HEK293 (cell line): ENCODE measurements around the gene TCF7L2.

Experiments
- CTCF ChIA-PET: fragments of 350-600 bp; formaldehyde crosslinking; extraction: SDS; loops from one replicate; lab custom pipeline; 2021; ENCODE audit warnings: antibody characterized with exemption; lab: Yijun Ruan, JAX
- POLR2A ChIA-PET: fragments of 300-600 bp; formaldehyde crosslinking; extraction: SDS; loops from one replicate; lab custom pipeline; 2020; ENCODE audit warnings: antibody characterized with exemption, inconsistent platforms; lab: Yijun Ruan, JAX
- H3K27ac ChIP-seq: fragments of 200-500 bp; sonication (Bioruptor generic); 2 replicates; pipeline ENCODE4 v1.5.1; 2014; ENCODE audit warnings: low read depth, low read length, control low read depth, inconsistent platforms; ENCODE audit errors: extremely low read depth
- H3K36me3 ChIP-seq, 2 experiments: fragments of 200-500 bp in 1 of 2; sonication (Bioruptor generic) in 1 of 2; 1 replicate in 1 of 2; 2 replicates in 1 of 2; pipeline ENCODE4 v1.5.1; 2014 to 2017; ENCODE audit warnings: inconsistent platforms in 2 of 2, low read length in 2 of 2; ENCODE audit not compliant: control insufficient read depth in 2 of 2, insufficient read depth in 1 of 2
- H3K4me1 ChIP-seq: fragments of 200-500 bp; sonication (Bioruptor generic); 2 replicates; pipeline ENCODE4 v1.5.1; 2014; ENCODE audit warnings: mild to moderate bottlenecking, low read length, inconsistent platforms; ENCODE audit not compliant: control insufficient read depth, insufficient read depth
- H3K4me3 ChIP-seq: 2 replicates; pipeline ENCODE4 v1.5.1; 2011; ENCODE audit warnings: low read depth, mild to moderate bottlenecking, control low read depth, low read length, moderate library complexity
- H3K9me3 ChIP-seq: fragments of 200-500 bp; sonication (Bioruptor generic); 2 replicates; pipeline ENCODE4 v1.5.1; 2014; ENCODE audit warnings: low read depth, low read length, inconsistent platforms; ENCODE audit not compliant: control insufficient read depth, insufficient read depth
- GFI1B ChIP-seq: fragments of 450-650 bp; formaldehyde crosslinking; IDR thresholded peaks from 2 replicates; pipeline ENCODE4 v1.5.1; 2016; ENCODE audit warnings: missing biosample characterization, missing genetic modification characterization
- GLI4 ChIP-seq: fragments of 450-650 bp; formaldehyde crosslinking; IDR thresholded peaks from 2 replicates; pipeline ENCODE4 v1.5.1; 2016; ENCODE audit warnings: missing biosample characterization, missing genetic modification characterization
- GLIS2 ChIP-seq: fragments of 450-650 bp; formaldehyde crosslinking; IDR thresholded peaks from 2 replicates; pipeline ENCODE4 v1.5.1; 2016; ENCODE audit warnings: missing biosample characterization, missing genetic modification characterization
- KLF16 ChIP-seq: fragments of 450-650 bp; formaldehyde crosslinking; IDR thresholded peaks from 2 replicates; pipeline ENCODE4 v1.5.1; 2017; ENCODE audit warnings: missing biosample characterization, missing genetic modification characterization
- ZNF10 ChIP-seq: fragments of 450-650 bp; formaldehyde crosslinking; IDR thresholded peaks from 2 replicates; pipeline ENCODE4 v1.5.1; 2017; ENCODE audit warnings: missing biosample characterization, missing genetic modification characterization
- ZNF133 ChIP-seq: fragments of 450-650 bp; formaldehyde crosslinking; IDR thresholded peaks from 2 replicates; pipeline ENCODE4 v1.5.1; 2016; ENCODE audit warnings: missing biosample characterization, missing genetic modification characterization
- ZNF19 ChIP-seq: fragments of 450-650 bp; formaldehyde crosslinking; IDR thresholded peaks from 2 replicates; pipeline ENCODE4; 2016; ENCODE audit warnings: missing biosample characterization, missing genetic modification characterization, low read depth
- ZNF202 ChIP-seq: fragments of 450-650 bp; formaldehyde crosslinking; IDR thresholded peaks from 2 replicates; pipeline ENCODE4 v1.5.1; 2016; ENCODE audit warnings: missing biosample characterization, missing genetic modification characterization, borderline replicate concordance
- ZNF24 ChIP-seq: fragments of 450-650 bp; formaldehyde crosslinking; IDR thresholded peaks from 2 replicates; pipeline ENCODE4 v1.5.1; 2016; ENCODE audit warnings: missing biosample characterization, missing genetic modification characterization
- ZNF266 ChIP-seq: fragments of 450-650 bp; formaldehyde crosslinking; IDR thresholded peaks from 2 replicates; pipeline ENCODE4 v1.5.1; 2016; ENCODE audit warnings: missing biosample characterization, missing genetic modification characterization, low read depth
- ZNF335 ChIP-seq: fragments of 450-650 bp; formaldehyde crosslinking; conservative IDR thresholded peaks from 2 replicates; pipeline ENCODE4 v1.5.1; 2016; ENCODE audit warnings: missing biosample characterization, missing genetic modification characterization
- ZNF350 ChIP-seq: fragments of 450-650 bp; formaldehyde crosslinking; IDR thresholded peaks from 2 replicates; pipeline ENCODE4 v1.5.0; 2017; ENCODE audit warnings: missing biosample characterization, mild to moderate bottlenecking, missing genetic modification characterization
- ZNF548 ChIP-seq: fragments of 450-650 bp; formaldehyde crosslinking; IDR thresholded peaks from 2 replicates; pipeline ENCODE4 v1.5.1; 2016; ENCODE audit warnings: missing biosample characterization, missing genetic modification characterization
- ZNF558 ChIP-seq: fragments of 450-650 bp; formaldehyde crosslinking; IDR thresholded peaks from 2 replicates; pipeline ENCODE4 v1.5.1; 2016; ENCODE audit warnings: missing biosample characterization, missing genetic modification characterization
- ZNF629 ChIP-seq: fragments of 450-650 bp; formaldehyde crosslinking; IDR thresholded peaks from 2 replicates; pipeline ENCODE4 v1.5.1; 2017; ENCODE audit warnings: missing biosample characterization, missing genetic modification characterization
- ZNF670 ChIP-seq: fragments of 450-650 bp; formaldehyde crosslinking; IDR thresholded peaks from 2 replicates; pipeline ENCODE4 v1.5.1; 2016; ENCODE audit warnings: missing biosample characterization, missing genetic modification characterization, low read depth
- ZNF777 ChIP-seq: fragments of 450-650 bp; formaldehyde crosslinking; IDR thresholded peaks from 2 replicates; pipeline ENCODE4 v1.5.1; 2017; ENCODE audit warnings: missing biosample characterization, missing genetic modification characterization, borderline replicate concordance
- ZNF792 ChIP-seq: fragments of 450-650 bp; formaldehyde crosslinking; IDR thresholded peaks from 2 replicates; pipeline ENCODE4 v1.5.1; 2016; ENCODE audit warnings: missing biosample characterization, missing genetic modification characterization
- ZNF843 ChIP-seq: fragments of 450-650 bp; formaldehyde crosslinking; IDR thresholded peaks from 2 replicates; pipeline ENCODE4 v1.5.1; 2016; ENCODE audit warnings: missing biosample characterization, missing genetic modification characterization
- TF ChIP-seq, protein P1 (sequence below): fragments of 450-650 bp; formaldehyde crosslinking; IDR thresholded peaks from 2 replicates; pipeline ENCODE4 v1.5.1; 2016; ENCODE audit warnings: missing biosample characterization, missing genetic modification characterization, borderline replicate concordance
- TF ChIP-seq, protein P2 (sequence below): fragments of 450-650 bp; formaldehyde crosslinking; IDR thresholded peaks from 2 replicates; pipeline ENCODE4 v1.5.1; 2016; ENCODE audit warnings: missing biosample characterization, missing genetic modification characterization
- TF ChIP-seq, protein P3 (sequence below): fragments of 450-650 bp; formaldehyde crosslinking; IDR thresholded peaks from 2 replicates; pipeline ENCODE4 v1.5.1; 2016; ENCODE audit warnings: missing biosample characterization, missing genetic modification characterization
- TF ChIP-seq, protein P4 (sequence below): fragments of 450-650 bp; formaldehyde crosslinking; IDR thresholded peaks from 2 replicates; pipeline ENCODE4; 2016; ENCODE audit warnings: missing biosample characterization, missing genetic modification characterization
- TF ChIP-seq, protein P5 (sequence below): fragments of 450-650 bp; formaldehyde crosslinking; IDR thresholded peaks from 2 replicates; pipeline ENCODE4 v1.5.1; 2016; ENCODE audit warnings: missing biosample characterization, missing genetic modification characterization

Gene TCF7L2

DNA sequence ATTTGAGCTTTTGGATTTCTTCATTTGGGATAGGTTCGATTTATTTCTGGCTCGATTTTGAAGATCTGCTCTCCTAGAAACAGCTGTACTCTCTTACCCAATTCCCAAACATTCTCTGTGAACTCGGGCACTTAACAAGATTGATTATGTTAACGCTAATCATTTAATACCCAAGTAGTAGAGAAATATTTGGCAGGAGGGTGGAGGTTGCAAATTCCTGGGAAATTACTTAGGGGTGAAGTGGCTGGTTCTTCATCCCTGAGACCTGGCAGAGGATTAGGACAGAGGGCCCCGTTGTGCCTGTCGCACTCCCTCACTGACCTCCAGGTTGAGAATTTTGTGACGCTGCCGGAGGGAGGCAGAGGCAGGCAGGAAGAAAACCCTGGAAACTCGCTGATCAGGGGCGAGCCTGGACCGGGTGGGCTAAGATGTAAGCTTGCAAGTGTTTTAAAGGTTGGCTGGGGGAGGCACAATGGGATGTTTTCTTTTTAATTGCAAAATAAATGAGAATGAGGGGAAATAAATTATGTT is 182.6 kb downstream of the TCF7L2 start (continued):
- TF ChIP-seq, protein P1, sequence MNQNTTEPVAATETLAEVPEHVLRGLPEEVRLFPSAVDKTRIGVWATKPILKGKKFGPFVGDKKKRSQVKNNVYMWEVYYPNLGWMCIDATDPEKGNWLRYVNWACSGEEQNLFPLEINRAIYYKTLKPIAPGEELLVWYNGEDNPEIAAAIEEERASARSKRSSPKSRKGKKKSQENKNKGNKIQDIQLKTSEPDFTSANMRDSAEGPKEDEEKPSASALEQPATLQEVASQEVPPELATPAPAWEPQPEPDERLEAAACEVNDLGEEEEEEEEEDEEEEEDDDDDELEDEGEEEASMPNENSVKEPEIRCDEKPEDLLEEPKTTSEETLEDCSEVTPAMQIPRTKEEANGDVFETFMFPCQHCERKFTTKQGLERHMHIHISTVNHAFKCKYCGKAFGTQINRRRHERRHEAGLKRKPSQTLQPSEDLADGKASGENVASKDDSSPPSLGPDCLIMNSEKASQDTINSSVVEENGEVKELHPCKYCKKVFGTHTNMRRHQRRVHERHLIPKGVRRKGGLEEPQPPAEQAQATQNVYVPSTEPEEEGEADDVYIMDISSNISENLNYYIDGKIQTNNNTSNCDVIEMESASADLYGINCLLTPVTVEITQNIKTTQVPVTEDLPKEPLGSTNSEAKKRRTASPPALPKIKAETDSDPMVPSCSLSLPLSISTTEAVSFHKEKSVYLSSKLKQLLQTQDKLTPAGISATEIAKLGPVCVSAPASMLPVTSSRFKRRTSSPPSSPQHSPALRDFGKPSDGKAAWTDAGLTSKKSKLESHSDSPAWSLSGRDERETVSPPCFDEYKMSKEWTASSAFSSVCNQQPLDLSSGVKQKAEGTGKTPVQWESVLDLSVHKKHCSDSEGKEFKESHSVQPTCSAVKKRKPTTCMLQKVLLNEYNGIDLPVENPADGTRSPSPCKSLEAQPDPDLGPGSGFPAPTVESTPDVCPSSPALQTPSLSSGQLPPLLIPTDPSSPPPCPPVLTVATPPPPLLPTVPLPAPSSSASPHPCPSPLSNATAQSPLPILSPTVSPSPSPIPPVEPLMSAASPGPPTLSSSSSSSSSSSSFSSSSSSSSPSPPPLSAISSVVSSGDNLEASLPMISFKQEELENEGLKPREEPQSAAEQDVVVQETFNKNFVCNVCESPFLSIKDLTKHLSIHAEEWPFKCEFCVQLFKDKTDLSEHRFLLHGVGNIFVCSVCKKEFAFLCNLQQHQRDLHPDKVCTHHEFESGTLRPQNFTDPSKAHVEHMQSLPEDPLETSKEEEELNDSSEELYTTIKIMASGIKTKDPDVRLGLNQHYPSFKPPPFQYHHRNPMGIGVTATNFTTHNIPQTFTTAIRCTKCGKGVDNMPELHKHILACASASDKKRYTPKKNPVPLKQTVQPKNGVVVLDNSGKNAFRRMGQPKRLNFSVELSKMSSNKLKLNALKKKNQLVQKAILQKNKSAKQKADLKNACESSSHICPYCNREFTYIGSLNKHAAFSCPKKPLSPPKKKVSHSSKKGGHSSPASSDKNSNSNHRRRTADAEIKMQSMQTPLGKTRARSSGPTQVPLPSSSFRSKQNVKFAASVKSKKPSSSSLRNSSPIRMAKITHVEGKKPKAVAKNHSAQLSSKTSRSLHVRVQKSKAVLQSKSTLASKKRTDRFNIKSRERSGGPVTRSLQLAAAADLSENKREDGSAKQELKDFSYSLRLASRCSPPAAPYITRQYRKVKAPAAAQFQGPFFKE (tag by site-specific recombination): no peak
- TF ChIP-seq, protein P2, sequence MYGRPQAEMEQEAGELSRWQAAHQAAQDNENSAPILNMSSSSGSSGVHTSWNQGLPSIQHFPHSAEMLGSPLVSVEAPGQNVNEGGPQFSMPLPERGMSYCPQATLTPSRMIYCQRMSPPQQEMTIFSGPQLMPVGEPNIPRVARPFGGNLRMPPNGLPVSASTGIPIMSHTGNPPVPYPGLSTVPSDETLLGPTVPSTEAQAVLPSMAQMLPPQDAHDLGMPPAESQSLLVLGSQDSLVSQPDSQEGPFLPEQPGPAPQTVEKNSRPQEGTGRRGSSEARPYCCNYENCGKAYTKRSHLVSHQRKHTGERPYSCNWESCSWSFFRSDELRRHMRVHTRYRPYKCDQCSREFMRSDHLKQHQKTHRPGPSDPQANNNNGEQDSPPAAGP (tag by site-specific recombination): no peak
- TF ChIP-seq, protein P3, sequence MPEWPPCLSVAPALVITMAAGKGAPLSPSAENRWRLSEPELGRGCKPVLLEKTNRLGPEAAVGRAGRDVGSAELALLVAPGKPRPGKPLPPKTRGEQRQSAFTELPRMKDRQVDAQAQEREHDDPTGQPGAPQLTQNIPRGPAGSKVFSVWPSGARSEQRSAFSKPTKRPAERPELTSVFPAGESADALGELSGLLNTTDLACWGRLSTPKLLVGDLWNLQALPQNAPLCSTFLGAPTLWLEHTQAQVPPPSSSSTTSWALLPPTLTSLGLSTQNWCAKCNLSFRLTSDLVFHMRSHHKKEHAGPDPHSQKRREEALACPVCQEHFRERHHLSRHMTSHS (tag by site-specific recombination): no peak
- TF ChIP-seq ZNF629 (tag by site-specific recombination) (no peak), ZNF777 (no peak), ZNF548 (tag by site-specific recombination) (no peak)

DNA sequence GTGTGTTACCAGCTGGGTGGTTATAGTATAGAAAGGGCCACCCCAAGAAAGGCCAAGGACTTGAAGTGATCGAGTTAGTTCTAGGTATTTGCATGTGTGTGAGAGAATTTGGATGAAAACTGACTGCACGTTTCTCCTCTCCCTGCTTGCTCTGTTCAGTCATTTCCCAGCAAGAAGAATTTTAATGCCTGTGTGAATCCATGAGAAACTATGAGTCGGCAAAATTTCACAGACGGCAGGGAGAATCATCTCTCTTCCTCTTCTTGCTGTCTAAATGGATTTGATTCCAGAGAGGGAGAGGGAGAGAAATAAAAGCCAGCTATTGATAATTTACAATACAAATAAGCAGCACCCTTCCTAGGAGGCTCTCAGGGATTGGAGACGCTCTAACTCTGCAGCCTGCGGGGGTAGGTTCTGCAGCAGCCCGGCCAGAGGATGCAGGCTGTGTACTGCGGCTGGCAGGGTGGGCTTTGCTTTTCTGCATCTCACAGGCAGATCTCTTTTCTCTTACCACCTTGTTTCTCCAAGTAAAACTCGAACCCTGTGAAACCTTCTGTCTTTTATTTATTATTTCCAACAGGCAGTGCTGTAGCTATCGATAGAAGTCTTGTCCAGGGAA is 183.6 kb downstream of the TCF7L2 start:
- no peak overlapping the region for H3K27ac ChIP-seq
- H3K9me3 ChIP-seq: no peaks in the 10 kb centered on the region
- TF ChIP-seq, protein P4, sequence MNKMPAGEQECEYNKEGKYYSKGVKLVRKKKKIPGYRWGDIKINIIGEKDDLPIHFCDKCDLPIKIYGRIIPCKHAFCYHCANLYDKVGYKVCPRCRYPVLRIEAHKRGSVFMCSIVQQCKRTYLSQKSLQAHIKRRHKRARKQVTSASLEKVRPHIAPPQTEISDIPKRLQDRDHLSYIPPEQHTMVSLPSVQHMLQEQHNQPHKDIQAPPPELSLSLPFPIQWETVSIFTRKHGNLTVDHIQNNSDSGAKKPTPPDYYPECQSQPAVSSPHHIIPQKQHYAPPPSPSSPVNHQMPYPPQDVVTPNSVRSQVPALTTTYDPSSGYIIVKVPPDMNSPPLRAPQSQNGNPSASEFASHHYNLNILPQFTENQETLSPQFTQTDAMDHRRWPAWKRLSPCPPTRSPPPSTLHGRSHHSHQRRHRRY: no peak
- TF ChIP-seq ZNF350 (tag by site-specific recombination): no peak
- TF ChIP-seq ZNF335: no peak
- TF ChIP-seq, protein P3 (tag by site-specific recombination): no peak
- TF ChIP-seq ZNF10 (tag by site-specific recombination): no peak
- no peak for TF ChIP-seq ZNF19 (tag by site-specific recombination)
- TF ChIP-seq ZNF558: no peak
- TF ChIP-seq, protein P5, sequence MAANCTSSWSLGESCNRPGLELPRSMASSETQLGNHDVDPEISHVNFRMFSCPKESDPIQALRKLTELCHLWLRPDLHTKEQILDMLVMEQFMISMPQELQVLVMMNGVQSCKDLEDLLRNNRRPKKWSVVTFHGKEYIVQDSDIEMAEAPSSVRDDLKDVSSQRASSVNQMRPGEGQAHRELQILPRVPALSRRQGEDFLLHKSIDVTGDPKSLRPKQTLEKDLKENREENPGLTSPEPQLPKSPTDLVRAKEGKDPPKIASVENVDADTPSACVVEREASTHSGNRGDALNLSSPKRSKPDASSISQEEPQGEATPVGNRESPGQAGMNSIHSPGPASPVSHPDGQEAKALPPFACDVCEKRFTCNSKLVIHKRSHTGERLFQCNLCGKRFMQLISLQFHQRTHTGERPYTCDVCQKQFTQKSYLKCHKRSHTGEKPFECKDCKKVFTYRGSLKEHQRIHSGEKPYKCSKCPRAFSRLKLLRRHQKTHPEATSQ (tag by site-specific recombination): no peak
- TF ChIP-seq ZNF266 (tag by site-specific recombination): no peak
- TF ChIP-seq GLI4 (tag by site-specific recombination): no peak
- no peak for TF ChIP-seq ZNF843 (tag by site-specific recombination)
- no peak for TF ChIP-seq KLF16
- TF ChIP-seq ZNF202 (tag by site-specific recombination): no peak
- no peak for TF ChIP-seq ZNF24 (tag by site-specific recombination)
- TF ChIP-seq GFI1B (tag by site-specific recombination): no peak
- TF ChIP-seq ZNF792 (tag by site-specific recombination): no peak
- TF ChIP-seq ZNF670 (tag by site-specific recombination): no peak
- no peak for TF ChIP-seq GLIS2 (tag by site-specific recombination)
- no peak for TF ChIP-seq ZNF133 (tag by site-specific recombination)
- ChIA-PET POLR2A (no interaction called here), CTCF (interaction anchor here (0.6 kb wide), 1 partner anchor 662 kb away, joined by 3 read pairs; no protein-coding TSS in a partner anchor)
- no peaks in the 10 kb centered on the region for H3K36me3 ChIP-seq
- H3K4me1 ChIP-seq: peaks cover 8% of the 10 kb centered on the region; the same call in 1 of the 2 replicates
- H3K4me3 ChIP-seq: no peak overlapping the region
